GM19328 (cell line): ENCODE results near the gene ABCB10.
"Not testable (repeated sequence)": the region's sequence is repeated elsewhere in the genome, so short reads cannot be mapped to it uniquely, and the experiment has no call there.

Experiments used
- ATAC-seq: cut with Tn5 transposase; IDR thresholded peaks from one replicate; pipeline ENCODE4 v1.9.1; 2021; ENCODE audit warnings: mild to moderate bottlenecking, moderate library complexity; ENCODE audit not compliant: unreplicated experiment

The ABCB10 gene

DNA sequence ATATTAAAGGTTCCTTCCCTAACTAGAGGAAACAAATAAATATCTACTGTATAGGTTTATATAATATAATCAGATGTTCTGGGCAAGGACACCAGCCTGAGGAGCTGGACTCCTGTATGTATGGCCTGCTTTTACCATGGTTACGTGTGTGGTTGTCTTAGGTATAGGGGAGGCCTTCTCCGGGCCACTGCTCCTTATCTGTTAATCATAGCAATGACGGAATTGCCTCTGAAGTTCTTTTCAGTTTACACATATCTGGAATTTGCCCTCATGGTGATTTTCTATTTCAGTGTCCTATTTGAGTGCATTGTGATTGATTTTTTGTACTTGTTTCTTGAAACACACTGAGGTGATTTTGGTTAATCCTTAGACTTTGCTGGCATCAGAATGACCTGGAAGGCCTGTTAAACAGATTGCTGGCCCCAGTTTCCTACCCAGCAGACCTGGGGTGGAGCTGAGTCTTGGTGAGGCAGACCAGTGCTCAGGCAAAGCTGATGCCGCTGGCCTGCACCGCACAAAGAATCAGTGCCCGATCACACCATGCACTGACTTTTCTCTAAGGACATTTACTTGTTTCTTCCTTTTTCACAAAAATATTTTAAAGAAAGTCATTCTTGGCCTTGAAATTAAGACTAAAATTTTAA, 18.5 kb downstream of the ABCB10 start:
- ATAC-seq, result no peak

DNA sequence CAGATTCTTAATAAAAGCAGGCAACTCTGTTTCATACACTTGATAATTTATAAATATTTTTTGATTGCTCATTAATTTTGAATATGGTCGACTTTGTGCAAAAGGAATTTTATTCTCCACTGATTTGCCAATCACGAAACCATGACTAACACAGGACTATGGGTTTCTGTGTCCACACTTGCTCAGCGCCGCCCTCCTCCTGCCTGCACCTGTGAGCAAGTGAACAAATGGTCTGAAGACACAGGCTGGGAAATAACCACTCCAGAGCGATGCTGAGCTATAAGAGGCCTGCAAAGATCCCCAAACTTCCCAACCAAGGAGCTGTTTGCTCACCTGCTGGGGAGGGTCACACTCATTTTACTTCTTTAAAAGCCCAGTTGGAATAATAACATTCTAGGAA, 19.6 kb downstream of the ABCB10 start:
- no peak for ATAC-seq

DNA sequence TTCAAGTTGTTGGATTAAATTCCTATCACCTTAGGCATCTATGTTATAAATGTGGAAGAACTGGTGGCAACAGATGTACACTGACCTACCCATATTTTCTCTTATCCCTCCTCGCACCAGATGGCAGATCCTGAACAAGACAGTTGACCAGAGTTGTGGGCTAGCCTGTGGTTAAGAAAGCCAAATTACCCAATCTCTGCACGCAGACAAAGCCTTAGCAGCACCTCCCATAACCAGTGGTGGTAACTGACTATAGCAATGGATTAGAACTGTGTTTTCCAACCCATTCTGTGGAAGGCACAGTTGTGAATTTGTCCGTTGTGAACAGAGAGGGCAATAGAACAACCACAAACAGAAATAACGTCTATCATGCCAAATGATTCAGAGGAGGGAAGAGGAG, 20.6 kb downstream of the ABCB10 start:
- no peak for ATAC-seq

DNA sequence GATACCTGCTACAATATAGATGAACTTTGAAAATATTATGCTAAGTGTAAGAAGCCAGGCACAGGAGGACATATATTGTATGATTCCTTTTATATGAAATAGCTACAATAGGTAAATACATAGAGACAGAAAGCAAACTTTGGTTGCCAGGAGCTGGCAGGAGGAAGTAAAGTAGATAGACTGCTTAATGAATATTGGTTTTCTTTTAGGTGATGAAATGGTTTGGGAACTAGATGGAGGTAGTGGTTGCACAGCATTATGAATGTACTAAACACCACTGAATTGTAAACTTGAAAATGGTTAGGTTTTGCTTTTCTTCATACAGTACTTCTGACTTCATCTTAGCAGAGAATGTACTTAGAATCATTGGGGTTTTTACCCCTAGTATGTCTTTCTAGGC, 21.5 kb downstream of the ABCB10 start:
- ATAC-seq, result no peak

DNA sequence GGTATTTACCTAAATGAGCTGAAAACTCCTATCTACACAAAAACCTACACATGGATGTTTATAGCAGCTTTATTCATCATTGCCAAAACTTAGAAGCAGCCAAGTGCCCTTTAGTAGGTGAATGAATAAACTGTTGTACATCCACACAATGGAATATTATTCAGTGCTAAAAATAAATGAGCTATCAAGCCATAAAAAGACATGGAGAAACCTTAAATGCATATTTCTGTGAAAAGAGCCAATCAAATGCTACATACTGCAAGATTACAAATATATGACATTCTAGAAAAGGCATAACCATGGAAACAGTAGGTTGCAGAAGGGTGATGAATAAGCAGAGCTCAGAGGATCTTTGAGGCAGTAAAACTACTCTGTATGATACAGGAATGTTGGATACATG, 23.3 kb downstream of the ABCB10 start:
- ATAC-seq, result no peak

DNA sequence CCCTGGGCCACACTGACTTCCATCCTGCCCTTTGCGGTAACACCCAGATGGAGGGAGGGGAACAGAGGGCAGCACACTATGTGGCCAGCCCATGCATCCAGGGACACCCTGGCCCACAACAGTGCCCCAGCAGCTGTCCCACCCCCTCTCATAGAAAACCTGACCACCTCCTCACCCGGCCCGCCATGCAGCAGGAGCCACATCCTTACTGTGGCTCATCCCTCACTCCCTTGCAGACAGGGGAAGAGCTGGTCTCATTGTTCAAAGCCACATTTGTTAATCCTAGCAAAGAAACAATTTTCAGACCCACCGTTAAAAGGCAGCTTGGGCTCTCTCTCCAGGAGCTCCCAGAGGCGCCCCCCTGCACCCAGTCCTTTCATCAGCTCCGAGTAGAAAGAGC, 27.2 kb downstream of the ABCB10 start:
- no peak for ATAC-seq

DNA sequence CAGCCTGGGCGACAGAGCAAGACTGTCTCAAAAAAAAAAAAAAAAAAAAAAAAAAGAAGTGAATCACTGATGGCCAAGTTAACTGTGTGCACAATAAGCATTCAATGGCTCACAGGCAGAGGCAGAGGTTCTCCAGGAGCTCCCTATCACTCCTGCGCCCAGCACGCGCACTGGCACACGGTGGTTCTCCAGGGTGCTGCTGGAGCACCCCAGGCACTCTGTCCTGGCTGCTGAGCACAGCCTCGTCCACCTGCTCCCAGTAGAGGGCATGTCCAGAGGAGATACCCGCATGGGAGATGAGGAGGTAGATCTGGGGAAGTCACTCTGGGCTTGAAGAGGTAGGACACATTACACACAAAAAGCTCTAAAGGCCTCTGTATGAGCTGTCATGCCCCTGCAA, 28.9 kb downstream of the ABCB10 start:
- no peak for ATAC-seq

DNA sequence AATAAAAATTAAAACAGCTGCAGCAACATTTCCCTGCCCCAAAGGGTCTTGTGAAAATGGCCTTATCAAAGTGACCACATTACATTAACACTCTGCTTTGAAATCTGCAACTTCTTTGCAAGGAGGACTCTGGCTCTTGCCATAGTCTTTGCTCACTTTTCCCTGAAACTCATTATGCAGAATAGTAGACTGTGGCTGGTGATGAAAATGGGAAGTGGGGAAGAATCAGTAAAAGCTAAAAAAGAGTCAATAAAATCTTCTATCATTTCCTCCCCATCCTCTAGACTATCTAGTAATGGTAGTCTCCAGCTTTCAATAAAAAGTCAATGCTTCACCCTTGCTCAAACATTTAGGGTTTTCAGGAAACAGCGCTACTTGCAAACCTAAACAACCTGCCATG, 31.8 kb downstream of the ABCB10 start:
- no peak for ATAC-seq

DNA sequence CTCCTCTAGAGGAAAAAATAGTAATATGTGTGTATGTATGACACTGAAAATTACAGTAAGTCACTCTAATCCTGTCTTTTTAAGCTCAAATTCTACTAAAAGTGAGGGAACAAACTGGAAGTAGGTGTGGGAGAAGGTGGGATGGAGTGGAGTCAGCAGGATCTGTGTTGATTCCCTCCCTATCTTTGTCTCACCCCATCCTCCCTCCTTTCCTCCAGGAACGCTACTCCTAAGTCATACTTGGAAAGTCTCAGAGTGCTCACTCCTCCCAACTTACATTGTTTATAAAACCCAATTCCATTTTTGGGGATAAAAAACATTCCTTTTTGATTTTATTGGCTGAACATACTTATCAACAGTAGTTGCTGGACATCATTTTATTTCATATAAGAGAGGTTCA, 35.5 kb downstream of the ABCB10 start:
- no peak for ATAC-seq

DNA sequence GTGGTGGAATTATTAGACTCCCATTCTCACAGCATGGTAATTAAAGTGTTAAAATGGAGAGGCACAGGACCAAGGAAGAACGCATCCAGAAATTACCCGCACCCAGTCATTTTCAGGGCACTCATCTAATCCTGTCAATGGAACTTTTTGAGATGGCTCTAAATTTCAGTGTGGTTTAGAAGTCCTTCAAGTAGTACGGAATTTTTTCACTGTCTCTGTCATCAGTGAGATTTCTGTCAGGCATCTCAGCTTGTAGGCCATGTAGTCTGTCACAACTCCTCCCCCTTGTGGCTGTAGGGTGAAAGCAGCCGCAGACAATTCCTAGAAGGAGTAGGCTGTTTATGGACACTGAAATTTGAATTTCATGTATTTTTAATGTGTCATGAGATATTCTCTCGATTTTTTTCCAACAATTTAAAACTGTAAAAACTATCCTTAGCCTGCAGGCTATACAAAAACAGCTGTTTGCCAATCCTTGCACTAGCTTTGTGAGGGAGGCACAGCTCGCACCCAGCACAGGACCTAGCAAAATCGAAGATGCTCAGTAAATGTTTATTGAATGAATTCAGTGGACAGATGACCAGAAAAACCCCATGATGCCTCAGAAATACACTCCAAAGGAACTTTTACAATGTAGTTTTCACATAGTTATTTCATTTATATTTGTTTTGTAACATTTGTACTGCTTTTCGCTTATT, 43.8 kb downstream of the ABCB10 start:
- no peak for ATAC-seq

DNA sequence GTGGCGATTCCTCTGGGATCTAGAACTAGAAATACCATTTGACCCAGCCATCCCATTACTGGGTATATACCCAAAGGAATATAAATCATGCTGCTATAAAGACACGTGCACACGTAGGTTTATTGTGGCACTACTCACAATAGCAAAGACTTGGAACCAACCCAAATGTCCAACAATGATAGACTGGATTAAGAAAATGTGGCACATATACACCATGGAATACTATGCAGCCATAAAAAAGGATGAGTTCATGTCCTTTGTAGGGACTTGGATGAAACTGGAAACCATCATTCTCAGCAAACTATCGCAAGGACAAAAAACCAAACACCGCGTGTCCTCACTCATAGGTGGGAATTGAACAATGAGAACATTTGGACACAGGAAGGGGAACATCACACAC, 46.9 kb downstream of the ABCB10 start:
- not testable (repeated sequence) for ATAC-seq

DNA sequence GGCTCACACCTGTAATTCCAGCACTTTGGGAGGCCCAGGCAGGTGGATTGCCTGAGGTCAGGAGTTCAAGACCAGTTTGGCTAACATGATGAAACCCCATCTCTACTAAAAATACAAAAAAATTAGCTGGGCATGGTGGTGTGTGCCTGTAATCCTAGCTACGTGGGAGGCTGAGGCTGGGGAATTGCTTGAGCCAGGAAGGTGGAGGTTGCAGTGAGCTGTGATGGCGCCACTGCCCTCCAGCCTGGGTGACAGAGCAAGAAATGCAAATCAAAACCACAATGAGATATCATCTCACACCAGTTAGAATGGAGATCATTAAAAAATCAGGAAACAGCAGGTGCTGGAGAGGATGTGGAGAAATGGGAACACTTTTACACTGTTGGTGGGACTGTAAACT, 47.3 kb downstream of the ABCB10 start:
- not testable (repeated sequence) for ATAC-seq

DNA sequence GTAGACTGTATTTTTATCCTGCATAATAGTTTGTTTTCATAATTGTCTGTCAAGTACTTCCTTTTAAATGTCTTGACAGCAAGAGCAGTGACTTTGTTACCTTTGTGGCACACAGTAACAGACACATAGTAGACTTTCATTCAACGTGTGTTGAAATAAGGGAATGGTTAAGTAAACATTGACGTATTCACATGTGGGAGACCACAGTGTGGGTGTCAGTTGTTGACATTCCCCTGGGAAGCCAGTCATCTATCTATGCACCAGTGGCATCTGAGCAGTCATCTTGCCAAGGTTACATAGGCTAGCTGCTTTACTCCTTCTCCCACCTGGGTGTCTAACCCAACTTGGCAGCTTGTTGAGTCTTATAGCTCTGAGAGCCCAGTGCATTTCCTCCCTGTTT, 48.9 kb downstream of the ABCB10 start:
- no peak for ATAC-seq

DNA sequence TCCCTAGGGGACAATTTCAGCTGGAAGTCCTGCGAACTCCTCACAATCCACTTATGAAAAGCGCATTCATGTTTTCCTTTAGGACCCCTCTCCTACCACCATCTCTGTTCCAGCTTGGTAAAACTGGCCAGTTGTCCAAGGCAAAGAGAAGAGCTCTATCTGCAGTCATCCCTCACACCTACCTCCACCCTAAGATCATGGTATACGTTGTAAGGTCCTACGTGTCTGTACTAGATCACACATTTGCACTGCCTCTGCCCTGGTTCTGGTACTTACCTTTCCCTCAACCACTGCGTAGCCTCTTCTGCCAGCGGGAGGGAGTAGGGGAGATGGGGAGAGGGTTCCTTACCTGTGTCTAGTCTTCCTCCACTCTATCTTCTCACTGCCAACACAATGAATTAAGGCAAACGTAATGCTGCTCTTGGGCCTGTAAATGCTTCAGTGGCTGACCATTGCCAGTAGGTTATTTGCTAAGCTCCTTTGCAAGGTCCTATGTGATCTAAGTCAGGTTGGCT, 49.6 kb downstream of the ABCB10 start:
- ATAC-seq, result no peak

DNA sequence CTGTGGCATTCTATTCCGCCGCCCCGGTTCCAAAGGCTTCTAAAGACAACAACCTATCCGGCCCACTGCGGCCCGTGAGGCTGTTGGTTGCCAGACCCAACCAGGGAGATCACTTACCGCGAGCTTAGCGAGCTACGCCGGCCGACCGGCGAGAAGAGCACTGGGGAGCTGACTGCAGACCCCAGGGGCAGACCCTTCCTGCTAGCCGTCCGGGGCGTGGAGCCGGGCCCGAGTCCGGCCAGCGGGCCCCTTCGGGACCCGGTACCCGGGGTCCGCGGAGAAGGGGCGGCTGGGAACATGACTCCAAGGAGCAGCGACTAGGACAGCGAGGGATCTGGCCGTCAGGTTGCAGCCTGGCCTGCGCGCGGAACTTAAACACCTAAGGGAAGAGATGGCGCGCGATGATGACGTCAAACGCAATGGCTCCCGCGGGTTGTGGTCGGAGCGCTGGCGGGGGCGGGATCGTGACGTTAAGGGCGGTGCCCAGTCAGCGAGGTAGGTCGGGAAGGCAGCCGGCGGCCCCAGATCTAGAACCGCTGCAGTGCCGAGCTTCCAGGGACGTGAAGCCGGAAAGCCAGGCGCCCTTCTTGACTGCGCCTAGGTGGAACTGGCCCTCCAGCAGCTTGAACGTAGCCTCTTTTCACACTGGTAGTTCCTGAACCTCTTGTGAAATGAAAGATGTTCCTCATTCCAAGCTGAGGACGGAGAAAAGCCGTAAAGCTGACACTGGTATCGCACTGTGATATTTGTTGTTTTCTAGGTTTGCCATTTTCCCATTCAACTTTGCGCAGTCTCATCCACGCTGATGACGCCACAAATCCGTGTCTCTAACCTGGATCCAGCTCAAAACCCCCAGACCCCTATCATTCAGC, 50.3 kb downstream of the ABCB10 start, which contains the start of gene NUP133:
Gene NUP133 (minus strand): TSS at position 391 of the 872 bp plus-strand sequence. CDS start 92 bp downstream, at position 299.
- peak; percentile 93 for ATAC-seq

DNA sequence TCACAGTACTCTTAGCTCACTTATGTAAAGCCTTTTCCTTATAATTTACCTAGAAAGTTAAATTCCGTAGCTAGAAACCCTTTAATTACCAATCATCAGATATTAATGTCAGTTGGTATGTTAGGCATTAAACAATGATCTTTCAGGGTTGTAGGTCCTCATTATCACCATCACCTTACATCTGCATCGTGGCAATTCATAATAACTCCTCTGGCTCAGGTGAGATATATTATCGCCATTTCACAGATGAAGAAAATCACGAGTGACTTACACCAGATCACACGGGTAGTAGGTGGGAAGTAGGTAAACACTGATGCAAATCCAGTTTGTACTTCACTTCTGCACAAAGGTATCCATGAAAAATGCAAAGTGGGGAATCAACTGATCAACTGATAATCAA, 51.0 kb downstream of the ABCB10 start:
- no peak for ATAC-seq

DNA sequence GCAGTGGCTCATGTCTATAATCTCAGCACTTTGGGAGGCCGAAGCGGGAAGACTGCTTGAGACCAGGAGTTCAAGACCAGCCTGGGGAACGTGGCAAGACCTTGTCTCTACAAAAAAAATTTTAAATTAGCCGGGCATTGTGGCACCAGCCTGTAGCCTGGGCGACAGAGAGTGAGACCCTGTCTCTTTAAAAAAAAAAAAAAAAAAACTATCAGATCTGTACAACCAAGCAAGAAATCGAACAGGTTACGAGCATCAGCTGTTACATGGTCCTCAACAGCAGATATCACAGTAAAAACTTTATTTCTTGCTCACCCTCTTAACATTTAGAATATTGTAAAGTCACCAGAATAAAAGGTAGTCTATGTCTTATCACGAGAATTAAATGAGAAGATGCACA, 51.9 kb downstream of the ABCB10 start:
- ATAC-seq, result no peak

DNA sequence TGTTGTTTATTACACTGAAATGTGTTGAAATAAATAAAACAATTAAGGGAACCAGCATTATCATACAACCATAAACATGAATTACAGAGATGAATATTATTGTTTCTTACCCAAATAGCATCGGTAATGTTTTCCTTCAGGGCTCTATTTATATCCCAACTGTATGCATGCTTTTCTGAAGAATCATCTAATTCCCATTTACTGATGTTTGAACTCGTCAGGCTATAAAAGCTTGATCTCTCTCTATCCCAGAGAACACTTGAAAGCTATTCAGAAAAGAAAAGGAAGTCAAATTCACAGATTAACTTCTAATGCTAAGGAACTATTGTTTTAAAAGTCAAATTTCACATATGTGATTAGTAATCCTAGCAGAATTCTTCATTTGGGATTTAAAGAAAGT, 62.7 kb downstream of the ABCB10 start:
- no peak for ATAC-seq

DNA sequence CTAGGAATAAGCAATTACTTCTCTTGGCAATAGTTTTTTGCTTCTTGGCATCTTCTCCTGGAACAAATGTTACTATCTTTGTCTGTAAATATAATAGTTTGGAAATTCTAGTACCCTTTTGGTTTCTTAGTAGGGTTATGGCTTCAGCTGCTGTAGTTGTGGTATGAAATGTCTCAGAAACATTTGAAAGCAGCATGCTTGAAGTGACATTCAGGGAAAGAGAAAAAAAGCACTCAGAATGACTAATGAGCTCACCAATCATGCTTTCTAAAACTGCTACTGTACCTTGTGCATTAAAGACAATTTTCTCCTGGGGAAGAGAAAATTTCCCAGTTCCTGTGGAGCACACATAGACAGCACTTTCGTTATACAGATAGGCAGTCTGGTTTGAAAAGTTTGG, 71.3 kb downstream of the ABCB10 start:
- ATAC-seq, result no peak

DNA sequence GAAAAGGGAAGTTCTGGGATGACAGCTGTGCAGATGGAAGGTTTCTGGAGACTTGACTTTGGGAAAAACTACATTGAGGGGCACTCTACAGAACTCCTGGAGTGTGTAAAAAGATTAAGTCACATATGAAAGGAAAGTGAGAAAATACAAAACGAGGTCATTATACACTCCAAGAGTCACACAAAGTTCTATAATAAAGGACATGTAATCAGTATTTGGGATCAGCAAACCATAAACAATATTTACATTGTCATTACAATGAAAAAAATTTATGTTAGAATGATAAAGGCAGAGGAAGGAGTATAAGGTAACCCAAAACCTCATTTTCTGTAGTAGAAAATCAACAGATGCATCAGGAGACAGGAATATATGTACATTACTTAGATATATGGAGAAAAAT, 73.2 kb downstream of the ABCB10 start:
- ATAC-seq, result no peak

DNA sequence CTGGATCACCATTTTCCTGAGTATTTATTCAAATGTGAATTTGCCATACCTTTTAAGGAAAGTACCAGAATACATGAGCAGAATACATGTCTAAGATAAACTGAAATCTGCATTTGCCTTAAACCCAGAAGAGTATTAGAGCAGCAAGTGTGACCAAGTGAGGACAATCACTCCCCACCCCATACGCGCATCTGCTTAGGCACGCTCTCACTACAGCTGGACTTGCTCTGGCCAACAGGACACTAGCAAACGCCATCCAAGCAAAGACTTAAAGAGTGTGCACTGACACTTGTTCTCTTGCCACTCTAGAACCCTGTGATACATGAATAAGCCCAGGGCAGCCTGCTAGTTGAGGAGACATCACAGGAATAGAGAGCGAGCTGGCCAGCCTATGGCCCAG, 76.0 kb downstream of the ABCB10 start:
- ATAC-seq, result no peak

DNA sequence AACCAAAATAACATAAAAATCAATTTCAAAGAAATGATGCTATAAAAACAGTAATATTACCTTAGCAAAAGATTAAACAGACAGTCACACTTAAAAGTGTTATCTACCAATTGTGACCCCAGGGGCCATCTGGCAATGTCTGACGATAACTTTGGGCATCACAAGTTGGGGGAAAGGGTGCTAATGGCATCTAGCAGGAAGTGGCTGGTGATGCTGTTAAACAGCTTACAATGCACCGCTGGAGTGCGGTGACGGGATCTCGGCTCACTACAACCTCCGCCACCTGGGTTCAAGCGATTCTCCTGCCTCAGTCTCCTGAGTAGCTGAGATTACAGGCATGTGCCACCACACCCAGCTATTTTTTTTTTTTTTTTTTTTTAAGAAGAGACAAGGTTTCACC, 78.0 kb downstream of the ABCB10 start:
- no peak for ATAC-seq
